ENCODE data around the gene RUNX1. TPM values are rescaled to one million over a fixed set of nuclear protein-coding genes. Genes with fewer than 3 reads are reported as not detected.
"Not testable (repeated sequence)": the region's sequence is repeated elsewhere in the genome, so short reads cannot be mapped to it uniquely, and the experiment has no call there.

Gene RUNX1
- total RNA-seq, 1 donor from 2014 or later = 100 TPM

GRCh38 chr21:34806423-34806822 lies 242.7 kb downstream of the RUNX1 start:
- H3K27ac Mint-ChIP-seq = no peak overlapping the region
- DNase-seq = no peak
- H3K36me3 Mint-ChIP-seq (ENCODE audit: low read depth) = peaks cover 59% of the 10 kb centered on the region
- no peak overlapping the region for H3K4me3 Mint-ChIP-seq
- H3K9me3 Mint-ChIP-seq = no peaks in the 10 kb centered on the region
- intact Hi-C loops (cut with micrococcal nuclease) = loop anchor here (2.0 to 10.0 kb wide), 5 partner anchors 82 to 418 kb away; partner anchors contain the start of gene RUNX1
- no peaks in the 10 kb centered on the region for H3K27me3 Mint-ChIP-seq
- H3K4me1 Mint-ChIP-seq = peaks cover 62% of the 10 kb centered on the region

GRCh38 chr21:34805157-34805556 lies 243.9 kb downstream of the RUNX1 start:
- intact Hi-C loops (cut with micrococcal nuclease) = loop anchor here (5.0 to 10.0 kb wide), 3 partner anchors 182 to 420 kb away; no protein-coding TSS in a partner anchor
- peaks cover 58% of the 10 kb centered on the region for H3K4me1 Mint-ChIP-seq
- H3K4me3 Mint-ChIP-seq = no peak overlapping the region
- no peak overlapping the region for H3K27ac Mint-ChIP-seq
- H3K36me3 Mint-ChIP-seq (ENCODE audit: low read depth) = peaks cover 60% of the 10 kb centered on the region
- H3K27me3 Mint-ChIP-seq = no peaks in the 10 kb centered on the region
- no peak for DNase-seq
- no peaks in the 10 kb centered on the region for H3K9me3 Mint-ChIP-seq

- H3K9me3 Mint-ChIP-seq, H3K27ac Mint-ChIP-seq, DNase-seq, H3K4me3 Mint-ChIP-seq, H3K27me3 Mint-ChIP-seq: not testable (repeated sequence)
- peaks cover 53% of the 10 kb centered on the region for H3K4me1 Mint-ChIP-seq
- intact Hi-C loops (cut with micrococcal nuclease) = loop anchor here (5.0 to 10.0 kb wide), 2 partner anchors 420 to 598 kb away; no protein-coding TSS in a partner anchor
- peaks cover 65% of the 10 kb centered on the region for H3K36me3 Mint-ChIP-seq (ENCODE audit: low read depth)
Observed at GRCh38 chr21:34804584-34804983, 244.5 kb downstream of the RUNX1 start.

DNA sequence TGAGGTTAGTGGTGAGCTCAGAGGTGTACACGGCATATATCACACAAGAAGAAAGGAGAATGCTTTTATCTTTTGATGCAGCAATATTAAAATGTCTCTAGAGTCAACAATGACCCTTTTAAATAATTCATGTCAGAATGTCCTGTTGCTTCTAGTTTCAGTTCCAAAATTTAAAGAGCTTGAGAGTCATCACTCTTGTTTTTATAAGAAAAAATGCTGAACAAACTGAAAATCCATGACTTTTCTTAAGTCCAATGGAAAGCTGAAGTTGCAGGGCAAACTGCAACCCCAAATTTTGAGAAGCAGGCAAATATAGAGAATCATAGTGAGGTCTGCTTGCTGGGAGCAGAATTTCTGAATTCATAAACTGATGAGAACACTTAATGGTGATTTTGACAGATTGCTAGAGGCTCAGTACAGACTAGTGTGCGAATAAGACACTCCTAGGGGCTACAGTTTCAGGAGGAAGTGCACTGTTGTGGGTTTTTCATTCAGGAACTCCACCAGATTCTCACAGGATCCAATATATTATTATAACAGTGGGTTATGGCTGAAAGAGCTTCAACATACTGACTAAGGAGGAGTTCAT lies 245.2 kb downstream of the RUNX1 start:
- Mint-ChIP-seq H3K4me1 (peaks cover 46% of the 10 kb centered on the region), H3K27ac (no peak overlapping the region), H3K4me3 (no peak overlapping the region), H3K36me3 (ENCODE audit: low read depth) (peaks cover 64% of the 10 kb centered on the region), H3K27me3 (no peaks in the 10 kb centered on the region), H3K9me3 (no peaks in the 10 kb centered on the region)
- DNase-seq = no peak
- intact Hi-C loops (cut with micrococcal nuclease) = loop anchor here (5.0 to 10.0 kb wide), 2 partner anchors 421 to 598 kb away; no protein-coding TSS in a partner anchor

DNA sequence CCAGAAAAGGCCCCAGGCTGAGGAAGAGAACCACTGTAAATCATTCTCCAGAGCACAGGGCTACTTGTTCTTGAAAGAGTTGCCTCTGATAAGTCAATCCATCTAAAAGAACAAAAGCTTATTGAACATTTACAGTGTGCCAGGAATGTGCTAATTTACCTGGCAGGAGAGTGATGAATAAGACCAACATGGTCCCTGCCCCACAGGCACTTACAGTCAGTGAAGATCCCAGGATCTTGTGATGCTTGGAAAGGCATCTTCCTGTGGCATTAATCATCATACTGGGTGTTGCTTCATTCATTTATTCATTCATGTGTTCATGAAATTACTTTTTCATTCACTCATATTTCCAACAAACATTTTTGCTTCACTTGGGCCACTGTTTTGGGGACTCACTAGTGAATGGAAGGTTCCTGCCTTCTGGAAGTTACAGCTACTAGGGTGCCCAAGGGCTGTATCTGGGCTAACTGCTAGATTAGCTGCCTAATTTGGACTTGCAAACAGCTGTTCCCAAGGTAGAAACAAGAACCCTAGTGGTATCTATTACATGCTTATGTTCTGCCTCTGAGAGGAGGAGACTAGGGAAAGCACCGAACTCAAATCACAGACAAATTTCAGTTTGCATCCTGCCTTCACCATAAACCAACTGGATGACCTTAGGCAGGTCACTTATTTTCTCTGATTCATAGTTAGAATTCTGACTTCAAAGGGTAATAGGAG lies 246.8 kb downstream of the RUNX1 start:
- DNase-seq = no peak

DNA sequence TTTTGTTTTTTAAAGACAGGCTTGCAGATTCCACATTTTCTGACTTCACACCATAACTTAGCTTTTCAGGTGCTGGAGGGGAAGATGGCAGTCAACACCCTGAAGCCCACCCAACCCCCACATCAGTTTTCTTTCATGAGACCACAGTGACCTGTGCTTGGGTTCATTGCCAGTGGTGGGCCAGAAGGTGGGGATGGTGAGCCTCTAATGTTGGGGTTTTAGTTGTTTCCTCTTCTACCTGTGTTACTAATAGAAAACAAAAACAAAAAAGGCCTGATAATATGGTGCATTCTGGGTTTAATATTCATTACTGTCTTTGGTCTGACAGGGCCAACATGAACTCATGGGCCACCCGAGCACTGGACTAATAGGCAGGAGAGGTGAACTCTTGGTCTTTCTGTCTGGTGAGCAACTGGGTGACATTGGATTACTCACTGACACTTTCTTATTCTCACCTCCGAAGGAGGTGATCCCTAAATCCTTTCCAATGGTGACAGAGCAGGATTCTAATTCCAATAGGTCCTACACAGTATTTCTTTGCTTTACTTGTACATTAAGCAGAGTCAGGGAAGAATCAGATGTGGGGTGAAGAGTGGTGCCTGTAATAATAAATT lies 247.5 kb downstream of the RUNX1 start:
- no peak overlapping the region for H3K27ac Mint-ChIP-seq

More for the DNA sequence above, 246.8 kb downstream of the RUNX1 start:
- H3K4me1 Mint-ChIP-seq = peaks cover 30% of the 10 kb centered on the region
- H3K4me3 Mint-ChIP-seq = no peak overlapping the region
- no peaks in the 10 kb centered on the region for H3K9me3 Mint-ChIP-seq
- H3K27me3 Mint-ChIP-seq = no peaks in the 10 kb centered on the region
- no peak overlapping the region for H3K27ac Mint-ChIP-seq
- peaks cover 66% of the 10 kb centered on the region for H3K36me3 Mint-ChIP-seq (ENCODE audit: low read depth)
- intact Hi-C loops (cut with micrococcal nuclease) = loop anchor here (5.0 to 10.0 kb wide), 2 partner anchors 422 to 600 kb away; no protein-coding TSS in a partner anchor

GRCh38 chr21:34800797-34801518 lies 248.1 kb downstream of the RUNX1 start:
- H3K27ac Mint-ChIP-seq = no peak overlapping the region

More for the DNA sequence above, 247.5 kb downstream of the RUNX1 start:
- Mint-ChIP-seq H3K4me1 (peaks cover 24% of the 10 kb centered on the region), H3K4me3 (no peak overlapping the region), H3K36me3 (ENCODE audit: low read depth) (peaks cover 66% of the 10 kb centered on the region), H3K27me3 (no peaks in the 10 kb centered on the region), H3K9me3 (no peaks in the 10 kb centered on the region)
- intact Hi-C loops (cut with micrococcal nuclease) = loop anchor here (5.0 to 10.0 kb wide), 2 partner anchors 423 to 601 kb away; no protein-coding TSS in a partner anchor
- DNase-seq = peak; percentile 66

DNA sequence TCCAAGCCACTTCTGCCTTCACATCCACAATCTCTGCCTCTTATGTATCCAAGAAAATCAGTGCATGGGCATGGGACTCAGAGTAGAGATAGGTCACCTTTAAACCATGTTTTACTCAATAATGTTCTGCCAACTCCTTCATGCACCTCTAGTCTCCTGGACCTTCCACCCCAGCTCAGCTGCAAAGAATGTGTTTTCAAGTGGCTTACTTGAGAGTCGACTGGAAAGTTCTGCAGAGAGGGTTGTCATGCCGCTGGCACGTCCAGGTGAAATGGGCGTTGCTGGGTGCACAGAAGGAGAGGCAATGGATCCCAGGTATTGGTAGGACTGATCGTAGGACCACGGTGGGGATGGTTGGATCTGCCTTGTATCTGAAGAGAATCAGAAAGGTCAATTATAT lies 250.0 kb downstream of the RUNX1 start:
- no peaks in the 10 kb centered on the region for H3K27me3 Mint-ChIP-seq
- no peak for DNase-seq
- no peak overlapping the region for H3K4me3 Mint-ChIP-seq
- intact Hi-C loops (cut with micrococcal nuclease) = no loop called here
- H3K36me3 Mint-ChIP-seq (ENCODE audit: low read depth) = peaks cover 68% of the 10 kb centered on the region
- peaks cover 10% of the 10 kb centered on the region for H3K4me1 Mint-ChIP-seq
- H3K27ac Mint-ChIP-seq = no peak overlapping the region
- no peaks in the 10 kb centered on the region for H3K9me3 Mint-ChIP-seq

More at GRCh38 chr21:34800797-34801518, 248.1 kb downstream of the RUNX1 start:
- no peak overlapping the region for H3K4me3 Mint-ChIP-seq
- peaks cover 20% of the 10 kb centered on the region for H3K4me1 Mint-ChIP-seq
- no peaks in the 10 kb centered on the region for H3K27me3 Mint-ChIP-seq
- intact Hi-C loops (cut with micrococcal nuclease) = loop anchor here (5.0 to 10.0 kb wide), 2 partner anchors 424 to 601 kb away; no protein-coding TSS in a partner anchor
- peaks cover 66% of the 10 kb centered on the region for H3K36me3 Mint-ChIP-seq (ENCODE audit: low read depth)
- H3K9me3 Mint-ChIP-seq = no peaks in the 10 kb centered on the region
- DNase-seq = no peak

GRCh38 chr21:34797921-34798535 lies 251.1 kb downstream of the RUNX1 start:
- peak overlapping the region; percentile 0 for H3K27ac Mint-ChIP-seq
- no peaks in the 10 kb centered on the region for H3K27me3 Mint-ChIP-seq
- H3K9me3 Mint-ChIP-seq = no peaks in the 10 kb centered on the region
- H3K36me3 Mint-ChIP-seq (ENCODE audit: low read depth) = peaks cover 61% of the 10 kb centered on the region
- intact Hi-C loops (cut with micrococcal nuclease) = no loop called here
- no peak for DNase-seq
- H3K4me3 Mint-ChIP-seq = no peak overlapping the region
- peaks cover 8% of the 10 kb centered on the region for H3K4me1 Mint-ChIP-seq

DNA sequence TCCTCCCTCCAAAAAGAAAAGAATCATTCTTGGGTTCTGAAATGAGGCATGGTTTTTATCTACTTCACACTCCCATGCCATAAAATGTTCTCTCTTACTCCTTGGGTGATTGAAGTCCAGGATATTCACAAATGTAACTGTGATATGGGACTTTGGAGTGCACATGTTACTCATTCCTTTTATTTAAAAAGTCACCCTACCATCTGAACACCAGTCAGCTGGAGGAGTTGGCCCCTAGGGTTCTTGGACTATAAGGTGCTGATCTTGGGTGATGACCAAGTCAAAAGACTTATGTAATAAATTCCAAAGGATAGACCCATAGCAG lies 251.9 kb downstream of the RUNX1 start:
- H3K36me3 Mint-ChIP-seq (ENCODE audit: low read depth) = peaks cover 63% of the 10 kb centered on the region
- no peaks in the 10 kb centered on the region for H3K9me3 Mint-ChIP-seq
- H3K4me3 Mint-ChIP-seq = no peak overlapping the region
- H3K27ac Mint-ChIP-seq = peak overlapping the region; percentile 10
- intact Hi-C loops (cut with micrococcal nuclease) = no loop called here
- peaks cover 3% of the 10 kb centered on the region for H3K4me1 Mint-ChIP-seq
- H3K27me3 Mint-ChIP-seq = no peaks in the 10 kb centered on the region
- DNase-seq = no peak

- DNase-seq = no peak
- Mint-ChIP-seq H3K4me3 (no peak overlapping the region), H3K36me3 (ENCODE audit: low read depth) (peaks cover 59% of the 10 kb centered on the region), H3K27ac (no peak overlapping the region), H3K9me3 (no peaks in the 10 kb centered on the region), H3K4me1 (peaks cover 2% of the 10 kb centered on the region), H3K27me3 (no peaks in the 10 kb centered on the region)
- intact Hi-C loops (cut with micrococcal nuclease) = no loop called here
Observed at GRCh38 chr21:34796518-34797200, 252.4 kb downstream of the RUNX1 start.

- H3K9me3 Mint-ChIP-seq = no peaks in the 10 kb centered on the region
- DNase-seq = no peak
- intact Hi-C loops (cut with micrococcal nuclease) = no loop called here
- H3K27me3 Mint-ChIP-seq = no peaks in the 10 kb centered on the region
- no peak overlapping the region for H3K4me3 Mint-ChIP-seq
- peaks cover 62% of the 10 kb centered on the region for H3K36me3 Mint-ChIP-seq (ENCODE audit: low read depth)
- no peaks in the 10 kb centered on the region for H3K4me1 Mint-ChIP-seq
- no peak overlapping the region for H3K27ac Mint-ChIP-seq
Observed at GRCh38 chr21:34795548-34796180, 253.4 kb downstream of the RUNX1 start.

All from activated CD4-positive, alpha-beta T cell treated with anti-CD3 and anti-CD28 coated beads, Interleukin-2, amount 10 ng/mL, durations not matched to agents 24 days and 14 days (primary cell).